PC-3 (cell line): ENCODE results near the gene GLB1L. TPM values are rescaled to one million over a fixed set of nuclear protein-coding genes. Genes with fewer than 3 reads are reported as not detected.

Experiments used
- ATAC-seq: fragments of 200-7000 bp; cut with Tn5 transposase; 2 replicates; pipeline ENCODE4 v1.9.1; 2020; ENCODE audit warnings: mild to moderate bottlenecking, moderate library complexity
- BruUV-seq: library from RNA; stranded (reverse); fragments of 400-500 nt; replicated peaks from 2 replicates; lab custom pipeline; 2021; lab: Mats Ljungman, UMichigan
- CTCF ChIA-PET: fragments of 300-600 bp; sonication (Branson Sonifier 250); formaldehyde crosslinking; loops from one replicate; lab custom pipeline; 2022; ENCODE audit warnings: antibody characterized with exemption; lab: Charles Lee
- POLR2A ChIA-PET: fragments of 300-600 bp; sonication (Branson Sonifier 250); formaldehyde crosslinking; loops from one replicate; lab custom pipeline; 2022; ENCODE audit warnings: antibody characterized with exemption; ENCODE audit not compliant: unreplicated experiment; lab: Charles Lee
- DNase-seq: peaks from one replicate; pipeline ENCODE4 v3.0.0-alpha.2; 2015
- H2AFZ ChIP-seq: fragments of 300-600 bp; sonication (generic); 2 replicates; pipeline ENCODE4 v1.6.0; 2016; ENCODE audit warnings: antibody characterized with exemption, low read length
- H3F3A ChIP-seq: fragments of 300-600 bp; sonication (generic); one replicate; pipeline ENCODE4 v1.6.0; 2017; ENCODE audit warnings: antibody characterized with exemption, low read length, control low read depth, mild to moderate bottlenecking; ENCODE audit not compliant: unreplicated experiment
- H3K27ac ChIP-seq: fragments of 300-600 bp; sonication (generic); 2 replicates; pipeline ENCODE4 v1.5.1; 2016; ENCODE audit warnings: mild to moderate bottlenecking, low read length
- H3K27me3 ChIP-seq: fragments of 300-600 bp; sonication (generic); 2 replicates; pipeline ENCODE4 v1.6.1; 2016; ENCODE audit warnings: low read length, mixed read lengths
- H3K36me3 ChIP-seq: fragments of 300-600 bp; sonication (generic); 2 replicates; pipeline ENCODE4 v1.6.1; 2016; ENCODE audit warnings: low read depth, mixed run types, low read length, mixed read lengths
- H3K4me1 ChIP-seq: fragments of 300-600 bp; sonication (generic); 2 replicates; pipeline ENCODE4 v1.5.1; 2016; ENCODE audit warnings: low read length; ENCODE audit not compliant: insufficient read depth
- H3K4me2 ChIP-seq: fragments of 300-600 bp; sonication (generic); 2 replicates; pipeline ENCODE4 v1.6.0; 2016; ENCODE audit warnings: low read length
- H3K4me3 ChIP-seq: fragments of 300-600 bp; sonication (generic); 2 replicates; pipeline ENCODE4 v1.5.1; 2016; ENCODE audit warnings: mild to moderate bottlenecking, low read length, mixed read lengths
- H3K79me2 ChIP-seq: fragments of 300-600 bp; sonication (generic); 2 replicates; pipeline ENCODE4 v1.6.1; 2017; ENCODE audit warnings: low read length, mixed read lengths
- H3K9ac ChIP-seq: fragments of 300-600 bp; sonication (generic); 2 replicates; pipeline ENCODE4 v1.6.0; 2016; ENCODE audit warnings: mild to moderate bottlenecking, low read length
- H3K9me2 ChIP-seq: fragments of 300-600 bp; sonication (generic); replicated peaks from 2 replicates; pipeline ENCODE4 v1.6.1; 2016; ENCODE audit warnings: mixed run types, low read length, mixed read lengths
- H3K9me3 ChIP-seq: fragments of 300-600 bp; sonication (generic); 2 replicates; pipeline ENCODE4 v1.6.1; 2016; ENCODE audit warnings: low read length, mixed read lengths
- H4K20me1 ChIP-seq: fragments of 300-600 bp; sonication (generic); 2 replicates; pipeline ENCODE4 v1.6.1; 2016; ENCODE audit warnings: low read length, mixed read lengths
- CTCF ChIP-seq: fragments of 300-600 bp; sonication (generic); conservative IDR thresholded peaks from 2 replicates; pipeline ENCODE4 v1.5.1; 2017; ENCODE audit warnings: antibody characterized with exemption, low read depth, mild to moderate bottlenecking, low read length
- EZH2 ChIP-seq: fragments of 300-600 bp; sonication (generic); IDR thresholded peaks from one replicate; pipeline ENCODE4 v1.6.1; 2017; ENCODE audit warnings: antibody characterized with exemption, mild to moderate bottlenecking, low read length; ENCODE audit not compliant: unreplicated experiment
- EZH2phosphoT487 ChIP-seq: fragments of 300-600 bp; sonication (generic); IDR thresholded peaks from 2 replicates; pipeline ENCODE4 v1.6.1; 2018; ENCODE audit warnings: mild to moderate bottlenecking, antibody characterized with exemption, low read length, borderline replicate concordance
- intact Hi-C: fragments of 100-400 bp; cut with micrococcal nuclease; formaldehyde crosslinking; loops from 2 replicates; pipeline ENCODE4 v1.9.0; 2023
- total RNA-seq: library from RNA; depleted of rRNA; stranded (reverse); fragments of >200 nt; gene quantifications from 2 replicates; pipeline ENCODE4 v1.2.3, GENCODE V29; 2014

GLB1L gene
- total RNA-seq, 1 experiment from 2014 or later = 6.0 TPM

- BruUV-seq = no TSS peak
- TF ChIP-seq EZH2phosphoT487 (no peak), CTCF (no peak), EZH2 (no peak)
- intact Hi-C loops = loop anchor here (1.0 kb wide), 1 partner anchor 20 kb away; no protein-coding TSS in a partner anchor
These were observed 15.8 kb downstream of the GLB1L start, which contains the start of the genes ANKZF1 and ATG9A for GRCh38 chr2:219229305-219230058. Gene ANKZF1 (plus strand): TSS chr2:219229806. CDS start chr2:219230258, 452 bp downstream. Gene ATG9A (minus strand): TSS chr2:219229636. CDS start chr2:219228024, 1,612 bp downstream.

GRCh38 chr2:219228911-219229304 is 16.3 kb downstream of the GLB1L start:
- ChIA-PET CTCF (no interaction called here), POLR2A (interaction anchor here (1.2 kb wide), 1 partner anchor 66 kb away, joined by 3 read pairs; no protein-coding TSS in a partner anchor)
- Histone ChIP-seq H3K9me3 (no peaks in the 10 kb centered on the region), H4K20me1 (no peaks in the 10 kb centered on the region), H3K79me2 (peaks cover 51% of the 10 kb centered on the region), H3F3A (peaks cover 4% of the 10 kb centered on the region), H3K9ac (peak overlapping the region; percentile 86), H3K36me3 (peaks cover 19% of the 10 kb centered on the region), H3K4me2 (peak overlapping the region; percentile 100), H3K27ac (no peak overlapping the region), H2AFZ (peak overlapping the region; percentile 89; the same call in 1 of the 2 replicates), H3K4me3 (peak overlapping the region; percentile 74), H3K27me3 (no peaks in the 10 kb centered on the region), H3K9me2 (no peaks in the 10 kb centered on the region), H3K4me1 (peaks cover 17% of the 10 kb centered on the region)
- intact Hi-C loops = loop anchor here (1.0 kb wide), 1 partner anchor 20 kb away; no protein-coding TSS in a partner anchor
- no TSS peak for BruUV-seq
- DNase-seq = no peak
- ATAC-seq = peak; percentile 26
- TF ChIP-seq EZH2phosphoT487 (no peak), CTCF (no peak), EZH2 (no peak)

More at GRCh38 chr2:219229305-219230058, 15.8 kb downstream of the GLB1L start, which contains the start of the genes ANKZF1 and ATG9A:
- ATAC-seq (peak; percentile 97), DNase-seq (peak; percentile 99)
- Histone ChIP-seq H3K27me3 (no peaks in the 10 kb centered on the region), H3K4me1 (peaks cover 17% of the 10 kb centered on the region), H3K36me3 (peaks cover 19% of the 10 kb centered on the region), H3K79me2 (peaks cover 51% of the 10 kb centered on the region), H3K9me2 (no peaks in the 10 kb centered on the region), H3K9ac (peak within 1 kb of the TSS; percentile 86), H3F3A (peaks cover 4% of the 10 kb centered on the region), H4K20me1 (no peaks in the 10 kb centered on the region), H2AFZ (peak within 1 kb of the TSS; percentile 89), H3K27ac (peak within 1 kb of the TSS; percentile 54), H3K9me3 (no peaks in the 10 kb centered on the region), H3K4me2 (peak within 1 kb of the TSS; percentile 100), H3K4me3 (peak within 1 kb of the TSS; percentile 74)
- CTCF ChIA-PET = interaction anchor here (0.6 to 0.7 kb wide), 2 partner anchors 20 to 23 kb away, joined by 3 to 6 read pairs; partner anchors contain the start of gene ZFAND2B
- POLR2A ChIA-PET = interaction anchor here (0.6 to 1.2 kb wide), 5 partner anchors 9 to 66 kb away, joined by 3 to 6 read pairs (median 4); partner anchors contain the start of gene ZFAND2B
